SU-DHL-6 (cell line): ENCODE results near the gene ERN1.

Experiments
- H2AFZ ChIP-seq: fragments of 200-600 bp; sonication (generic); 2 replicates; pipeline ENCODE4 v1.6.1; 2014; ENCODE audit warnings: low read depth, mild to moderate bottlenecking, moderate library complexity, mixed read lengths, antibody characterized with exemption, low read length; ENCODE audit not compliant: severe bottlenecking
- H3F3A ChIP-seq: fragments of 200-600 bp; shearing (Covaris generic); 2 replicates; pipeline ENCODE4 v1.6.0; 2016; ENCODE audit warnings: antibody characterized with exemption, mild to moderate bottlenecking; ENCODE audit not compliant: insufficient read depth
- H3K27ac ChIP-seq: fragments of 200-600 bp; sonication (generic); 2 replicates; pipeline ENCODE4 v1.5.1; 2016; ENCODE audit warnings: low read depth, mild to moderate bottlenecking, low read length, moderate library complexity, mixed read lengths
- H3K27me3 ChIP-seq: fragments of 200-600 bp; sonication (generic), shearing (Covaris generic); 2 replicates; pipeline ENCODE4 v1.6.0; 2014; ENCODE audit warnings: mild to moderate bottlenecking, low read length
- H3K36me3 ChIP-seq: fragments of 200-600 bp; sonication (generic); 2 replicates; pipeline ENCODE4 v1.6.1; 2014; ENCODE audit warnings: mild to moderate bottlenecking, low read length, mixed read lengths
- H3K4me2 ChIP-seq: fragments of 300-600, 200-600 bp; shearing (Covaris generic), sonication (generic); 2 replicates; pipeline ENCODE4 v1.6.0; 2014; ENCODE audit warnings: low read length, low read depth, mild to moderate bottlenecking; ENCODE audit not compliant: poor library complexity, severe bottlenecking
- H3K4me3 ChIP-seq: fragments of 200-600 bp; sonication (generic); 2 replicates; pipeline ENCODE4 v1.5.1; 2014; ENCODE audit warnings: antibody characterized with exemption, low read length, mild to moderate bottlenecking, mixed read lengths; ENCODE audit not compliant: insufficient read depth, poor library complexity, severe bottlenecking
- H3K79me2 ChIP-seq: fragments of 200-600 bp; sonication (generic); 2 replicates; pipeline ENCODE4 v1.6.1; 2014; ENCODE audit warnings: mild to moderate bottlenecking, low read length, moderate library complexity; ENCODE audit not compliant: insufficient read depth
- H3K9ac ChIP-seq: fragments of 200-600 bp; sonication (generic); 2 replicates; pipeline ENCODE4 v1.7.0; 2014; ENCODE audit warnings: mild to moderate bottlenecking, low read length
- H3K9me2 ChIP-seq: fragments of 200-600 bp; sonication (generic); replicated peaks from 2 replicates; pipeline ENCODE4 v1.6.1; 2014; ENCODE audit warnings: low read length; ENCODE audit not compliant: insufficient read depth
- H3K9me3 ChIP-seq: fragments of 200-600 bp; sonication (generic); 2 replicates; pipeline ENCODE4 v1.6.1; 2014; ENCODE audit warnings: low read length, mixed read lengths; ENCODE audit not compliant: insufficient read depth
- H4K20me1 ChIP-seq: fragments of 200-600 bp; sonication (generic); 2 replicates; pipeline ENCODE4 v1.6.1; 2014; ENCODE audit warnings: low read depth, mild to moderate bottlenecking, antibody characterized with exemption, low read length, moderate library complexity, mixed read lengths
- CTCF ChIP-seq: fragments of 200-600 bp; sonication (generic); IDR thresholded peaks from one replicate; pipeline ENCODE4 v1.5.1; 2017; ENCODE audit warnings: antibody characterized with exemption, mild to moderate bottlenecking, low read length, moderate library complexity; ENCODE audit not compliant: insufficient read depth, poor library complexity, severe bottlenecking
- EZH2phosphoT487 ChIP-seq: fragments of 200-600 bp; sonication (generic), shearing (Covaris generic); conservative IDR thresholded peaks from 2 replicates; pipeline ENCODE4 v1.6.1; 2018; ENCODE audit warnings: mild to moderate bottlenecking, antibody characterized with exemption, low read length, moderate library complexity, mixed read lengths

ERN1 gene

GRCh38 chr17:64138441-64138840, 8.5 kb upstream of the ERN1 start:
- Histone ChIP-seq H3K27ac (no peak overlapping the region), H3K27me3 (no peaks in the 10 kb centered on the region), H3K4me2 (no peak overlapping the region), H3K9me3 (no peaks in the 10 kb centered on the region), H3K36me3 (no peaks in the 10 kb centered on the region), H3K9me2 (no peaks in the 10 kb centered on the region), H4K20me1 (no peaks in the 10 kb centered on the region), H3K4me3 (no peak overlapping the region), H3K9ac (no peak overlapping the region), H2AFZ (no peak overlapping the region), H3K79me2 (no peaks in the 10 kb centered on the region), H3F3A (no peaks in the 10 kb centered on the region)
- TF ChIP-seq CTCF (no peak), EZH2phosphoT487 (no peak)

GRCh38 chr17:64135000-64135399, 5.1 kb upstream of the ERN1 start:
- no peak for TF ChIP-seq CTCF
- no peak for TF ChIP-seq EZH2phosphoT487
- Histone ChIP-seq H3K27me3 (no peaks in the 10 kb centered on the region), H3K4me2 (no peak overlapping the region), H3K27ac (no peak overlapping the region), H4K20me1 (no peaks in the 10 kb centered on the region), H3F3A (no peaks in the 10 kb centered on the region), H2AFZ (no peak overlapping the region), H3K9ac (no peak overlapping the region), H3K79me2 (no peaks in the 10 kb centered on the region), H3K4me3 (no peak overlapping the region), H3K9me2 (no peaks in the 10 kb centered on the region), H3K9me3 (no peaks in the 10 kb centered on the region), H3K36me3 (no peaks in the 10 kb centered on the region)

GRCh38 chr17:64134216-64134970, 4.4 kb upstream of the ERN1 start:
- H3K36me3 ChIP-seq: no peaks in the 10 kb centered on the region
- TF ChIP-seq CTCF: no peak
- no peak for TF ChIP-seq EZH2phosphoT487
- H2AFZ ChIP-seq: no peak overlapping the region
- no peak overlapping the region for H3K27ac ChIP-seq
- H3K9me3 ChIP-seq: no peaks in the 10 kb centered on the region
- H3K4me2 ChIP-seq: no peak overlapping the region
- no peaks in the 10 kb centered on the region for H4K20me1 ChIP-seq
- no peaks in the 10 kb centered on the region for H3F3A ChIP-seq
- H3K9ac ChIP-seq: no peak overlapping the region
- no peak overlapping the region for H3K4me3 ChIP-seq
- no peaks in the 10 kb centered on the region for H3K27me3 ChIP-seq
- no peaks in the 10 kb centered on the region for H3K79me2 ChIP-seq
- no peaks in the 10 kb centered on the region for H3K9me2 ChIP-seq
